Upper lobe of right lung (tissue), 1 donor: ENCODE results near the gene CDK12. TPM values are rescaled to one million over a fixed set of nuclear protein-coding genes. Genes with fewer than 3 reads are reported as not detected.

Experiments used
- ATAC-seq: fragments of 200-7000 bp; cut with Tn5 transposase; one replicate; pipeline ENCODE4 v1.9.1; 2020; ENCODE audit warnings: mild to moderate bottlenecking, moderate library complexity
- DNase-seq: peaks from one replicate; pipeline ENCODE4 v3.0.0-alpha.2; 2020
- H3K27ac ChIP-seq: fragments of 200-600 bp; one replicate; pipeline ENCODE4 v1.8.0; 2022
- H3K27me3 ChIP-seq: fragments of 200-600 bp; one replicate; pipeline ENCODE4 v1.8.0; 2022; ENCODE audit warnings: mild to moderate bottlenecking
- H3K36me3 ChIP-seq: fragments of 200-600 bp; one replicate; pipeline ENCODE4 v1.8.0; 2022
- H3K4me1 ChIP-seq: fragments of 200-600 bp; one replicate; pipeline ENCODE4 v1.8.0; 2022
- H3K4me3 ChIP-seq: fragments of 200-600 bp; one replicate; pipeline ENCODE4 v1.8.0; 2022; ENCODE audit warnings: mild to moderate bottlenecking
- H3K9me3 ChIP-seq: fragments of 200-600 bp; one replicate; pipeline ENCODE4 v1.8.0; 2022
- CTCF ChIP-seq: fragments of 200-600 bp; IDR thresholded peaks from one replicate; pipeline ENCODE4 v1.8.0; 2022; ENCODE audit warnings: antibody characterized with exemption
- intact Hi-C: fragments of 100-400 bp; cut with DNase I; formaldehyde crosslinking; loops from one replicate; pipeline ENCODE4 v1.11.0; 2022
- total RNA-seq: library from RNA; stranded (reverse); fragmentation: NEBNext Ultra II Directional; extraction: Animal tissue kit (Norgen Biotek cat#: 25700); gene quantifications from one replicate; pipeline ENCODE4 v1.2.1, GENCODE V29; 2021
- donor health status: DM: no; HTN: yes; CAD: no; lungs with severe emphysema.

CDK12 gene
- total RNA-seq, 1 donor from 2014 or later = 53.6 TPM

GRCh38 chr17:39576187-39576586 lies 114.9 kb downstream of the CDK12 start:
- peak; percentile 30 for TF ChIP-seq CTCF
- Histone ChIP-seq H3K27me3 (no peaks in the 10 kb centered on the region), H3K9me3 (no peaks in the 10 kb centered on the region), H3K4me1 (peaks cover 3% of the 10 kb centered on the region), H3K4me3 (no peak overlapping the region), H3K27ac (no peak overlapping the region), H3K36me3 (no peaks in the 10 kb centered on the region)
- intact Hi-C loops = no loop called here
- ATAC-seq (no peak), DNase-seq (no peak)

- Histone ChIP-seq H3K27me3 (no peaks in the 10 kb centered on the region), H3K4me1 (peaks cover 3% of the 10 kb centered on the region), H3K4me3 (no peak overlapping the region), H3K36me3 (no peaks in the 10 kb centered on the region), H3K27ac (no peak overlapping the region), H3K9me3 (no peaks in the 10 kb centered on the region)
- DNase-seq = no peak
- ATAC-seq = no peak
- intact Hi-C loops = no loop called here
- no peak for TF ChIP-seq CTCF
Observed at GRCh38 chr17:39578272-39578671, 117.0 kb downstream of the CDK12 start.

GRCh38 chr17:39579318-39580081 lies 118.2 kb downstream of the CDK12 start:
- intact Hi-C loops = no loop called here
- no peak overlapping the region for H3K27ac ChIP-seq
- H3K27me3 ChIP-seq = no peaks in the 10 kb centered on the region
- no peaks in the 10 kb centered on the region for H3K4me1 ChIP-seq
- no peak for DNase-seq
- H3K4me3 ChIP-seq = no peak overlapping the region
- TF ChIP-seq CTCF = no peak
- H3K36me3 ChIP-seq = no peaks in the 10 kb centered on the region
- no peaks in the 10 kb centered on the region for H3K9me3 ChIP-seq
- peak; percentile 42 for ATAC-seq

- TF ChIP-seq CTCF = no peak
- Histone ChIP-seq H3K27ac (no peak overlapping the region), H3K27me3 (no peaks in the 10 kb centered on the region), H3K4me1 (no peaks in the 10 kb centered on the region), H3K36me3 (no peaks in the 10 kb centered on the region), H3K9me3 (no peaks in the 10 kb centered on the region), H3K4me3 (no peak overlapping the region)
- intact Hi-C loops = no loop called here
- ATAC-seq (no peak), DNase-seq (no peak)
Observed at GRCh38 chr17:39580082-39580468, 118.8 kb downstream of the CDK12 start.

- ATAC-seq (no peak), DNase-seq (no peak)
- Histone ChIP-seq H3K27me3 (no peaks in the 10 kb centered on the region), H3K4me3 (no peak overlapping the region), H3K9me3 (no peaks in the 10 kb centered on the region), H3K27ac (no peak overlapping the region), H3K36me3 (no peaks in the 10 kb centered on the region), H3K4me1 (no peaks in the 10 kb centered on the region)
- intact Hi-C loops = no loop called here
- TF ChIP-seq CTCF = no peak
Observed at GRCh38 chr17:39581071-39581758, 119.9 kb downstream of the CDK12 start.
